ENCODE results near the gene SAFB.
"Not testable (repeated sequence)": the region's sequence is repeated elsewhere in the genome, so short reads cannot be mapped to it uniquely, and the experiment has no call there.

Gene SAFB

DNA sequence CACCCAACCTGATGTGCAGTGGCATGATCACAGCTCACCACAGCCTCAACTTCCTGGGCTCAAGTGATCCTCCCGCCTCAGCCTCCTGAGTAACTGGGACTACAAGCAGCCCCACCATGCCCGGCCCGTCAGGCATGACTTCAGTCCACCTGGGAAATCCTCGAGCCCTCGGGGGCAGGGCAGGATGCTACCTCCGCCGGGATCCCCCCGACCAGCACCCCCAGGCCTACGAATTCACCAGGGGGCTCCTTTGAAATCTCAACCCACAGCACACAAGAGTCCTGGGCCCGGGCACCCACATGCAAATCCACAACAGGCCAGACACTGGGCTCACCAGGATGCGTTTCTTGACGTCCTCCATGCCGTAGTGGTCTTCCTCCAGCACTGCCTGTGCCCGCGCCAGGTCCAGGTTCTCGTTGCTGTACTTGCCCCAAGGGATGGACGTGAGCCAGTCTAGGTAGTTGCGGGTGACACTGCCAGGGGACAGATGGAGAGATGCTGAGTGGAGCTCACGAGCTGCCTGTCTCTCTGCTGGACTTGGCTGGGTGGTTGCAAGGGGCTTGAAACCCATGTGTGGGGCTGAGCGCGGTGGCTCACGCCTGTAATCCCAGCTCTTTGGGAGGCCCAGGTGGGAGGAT, 77.7 kb downstream of the SAFB start:
- no peak for DNase-seq

DNA sequence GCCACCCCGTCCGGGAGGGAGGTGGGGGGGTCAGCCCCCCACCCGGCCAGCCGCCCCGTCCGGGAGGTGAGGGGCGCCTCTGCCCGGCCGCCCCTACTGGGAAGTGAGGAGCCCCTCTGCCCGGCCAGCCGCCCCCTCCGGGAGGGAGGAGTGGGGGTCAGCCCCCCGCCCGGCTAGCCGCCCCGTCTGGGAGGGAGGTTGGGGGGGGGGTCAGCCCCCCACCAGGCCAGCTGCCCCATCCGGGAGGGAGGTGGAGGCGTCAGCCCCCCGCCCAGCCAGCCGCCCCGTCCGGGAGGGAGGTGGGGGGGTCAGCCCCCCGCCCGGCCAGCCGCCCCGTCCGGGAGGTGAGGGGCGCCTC, 79.1 kb downstream of the SAFB start:
- DNase-seq, result not testable (repeated sequence)

GRCh38 chr19:5703819-5704818, 81.2 kb downstream of the SAFB start:
- DNase-seq, result no peak

- no peak for DNase-seq
Measured at GRCh38 chr19:5705552-5705951, 82.7 kb downstream of the SAFB start.

DNA sequence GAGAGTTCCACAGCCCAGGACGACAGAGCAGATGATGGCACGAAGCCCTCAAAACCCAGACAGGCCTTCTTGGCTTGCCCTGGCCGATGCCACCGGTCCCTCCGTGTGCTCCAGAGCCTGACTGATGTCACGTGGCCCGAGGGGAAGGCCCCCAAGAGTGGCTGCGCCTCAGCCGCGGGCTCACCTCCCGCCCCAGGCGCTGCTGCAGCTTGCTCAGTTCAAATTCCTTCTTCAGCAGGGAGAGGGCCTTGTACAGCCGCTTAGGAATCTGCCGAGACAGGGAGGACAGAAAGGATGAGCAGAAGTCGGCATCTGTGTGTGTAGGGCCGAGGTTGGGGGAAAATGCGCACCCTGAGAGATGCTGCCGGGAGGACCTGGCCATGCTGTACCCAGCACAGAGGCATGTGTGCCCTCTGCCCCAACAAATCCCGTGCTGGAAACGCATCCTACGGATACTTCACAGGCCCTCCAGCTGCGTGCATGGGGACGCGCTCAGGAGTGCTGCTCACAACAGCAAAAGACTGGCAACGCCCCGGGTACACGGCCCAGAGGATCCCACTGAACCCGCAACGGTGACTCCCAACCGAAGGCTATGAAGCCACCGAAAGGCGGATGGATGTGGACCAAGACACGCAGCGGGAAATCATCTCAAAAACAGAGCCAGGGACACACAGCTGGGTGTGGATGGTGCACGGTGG, 84.1 kb downstream of the SAFB start:
- DNase-seq, result no peak

GRCh38 chr19:5707576-5708575, 85.0 kb downstream of the SAFB start:
- DNase-seq, result no peak

DNA sequence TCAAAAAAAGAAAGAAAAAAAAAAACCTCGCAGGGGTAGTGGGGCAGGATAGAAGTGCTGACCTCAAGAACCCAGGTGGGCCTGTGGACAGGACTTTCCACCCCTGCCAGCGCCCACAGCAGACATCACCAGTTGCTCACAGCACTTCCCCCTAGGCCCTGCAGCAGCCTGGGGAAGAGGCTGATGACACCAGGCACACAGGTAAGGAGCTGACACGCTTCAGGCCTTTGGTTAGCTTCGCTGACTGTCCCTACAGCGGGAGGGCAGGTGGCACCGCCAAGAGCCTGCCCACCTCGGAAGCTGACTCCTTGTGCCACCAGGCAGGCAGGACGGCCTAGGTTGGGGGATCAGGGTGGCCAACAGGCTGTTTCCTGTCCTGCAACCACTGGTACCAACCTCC, 88.1 kb downstream of the SAFB start:
- no peak for DNase-seq

GRCh38 chr19:5711713-5712161, 88.9 kb downstream of the SAFB start:
- no peak for DNase-seq

- no peak for DNase-seq
Measured at GRCh38 chr19:5713228-5713627, 90.3 kb downstream of the SAFB start.

DNA sequence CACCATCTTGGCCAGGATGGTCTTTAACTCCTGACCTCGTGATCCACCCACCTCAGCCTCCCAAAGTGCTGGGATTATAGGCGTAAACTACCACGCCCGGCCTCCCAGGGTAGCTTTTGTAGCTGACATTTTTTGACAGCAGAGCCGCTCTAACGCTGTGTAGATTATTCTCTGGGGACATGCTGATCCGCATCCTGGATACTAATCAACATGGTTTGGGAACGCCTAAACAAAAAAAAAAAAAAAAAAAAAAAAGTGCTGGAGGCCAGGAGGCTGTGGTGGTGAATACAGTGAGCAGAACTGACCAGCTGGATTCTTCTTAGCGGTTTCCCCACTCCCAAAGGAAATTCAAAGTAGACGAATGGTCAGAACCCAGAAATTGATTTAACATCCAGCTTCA, 91.9 kb downstream of the SAFB start:
- no peak for DNase-seq

DNA sequence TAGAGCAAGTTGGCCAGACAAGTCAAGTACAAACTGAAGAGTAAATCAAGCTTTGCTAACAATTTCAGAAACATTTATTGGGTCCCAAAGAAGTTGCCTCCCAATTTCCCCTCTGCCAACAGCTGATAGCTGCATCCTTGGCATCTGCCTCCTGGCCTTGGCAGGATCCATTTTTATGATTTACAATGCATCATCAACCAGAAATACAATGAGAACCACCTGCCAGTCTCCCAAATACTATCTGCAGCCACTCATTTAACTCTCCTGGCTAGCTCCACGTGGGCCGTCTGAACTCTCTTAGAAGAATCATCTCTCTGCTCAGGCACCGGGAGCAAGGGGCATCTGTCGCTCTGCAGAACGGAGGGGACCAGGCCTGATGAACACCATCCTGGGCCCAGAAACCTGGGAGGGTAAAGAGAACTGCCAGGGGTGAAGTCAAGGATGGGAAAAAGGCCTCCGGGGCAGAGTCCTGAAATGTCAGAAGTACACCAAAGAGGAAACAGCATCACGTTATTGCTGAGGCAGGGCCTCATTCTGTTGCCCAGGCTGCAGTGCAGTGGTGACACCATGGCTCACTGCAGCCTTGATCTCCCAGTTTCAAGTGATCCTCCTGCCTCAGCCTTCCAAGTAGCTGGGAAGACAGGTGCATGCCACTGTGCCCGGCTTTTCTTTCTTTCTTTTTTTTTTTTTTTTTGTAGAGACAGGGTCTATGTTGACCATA, 94.5 kb downstream of the SAFB start:
- no peak for DNase-seq
